Measurements from ENCODE around the gene GAS2L1.
A peak's percentile ranks its signal among the peaks of the same experiment; 100 is the strongest.

GAS2L1 gene

DNA sequence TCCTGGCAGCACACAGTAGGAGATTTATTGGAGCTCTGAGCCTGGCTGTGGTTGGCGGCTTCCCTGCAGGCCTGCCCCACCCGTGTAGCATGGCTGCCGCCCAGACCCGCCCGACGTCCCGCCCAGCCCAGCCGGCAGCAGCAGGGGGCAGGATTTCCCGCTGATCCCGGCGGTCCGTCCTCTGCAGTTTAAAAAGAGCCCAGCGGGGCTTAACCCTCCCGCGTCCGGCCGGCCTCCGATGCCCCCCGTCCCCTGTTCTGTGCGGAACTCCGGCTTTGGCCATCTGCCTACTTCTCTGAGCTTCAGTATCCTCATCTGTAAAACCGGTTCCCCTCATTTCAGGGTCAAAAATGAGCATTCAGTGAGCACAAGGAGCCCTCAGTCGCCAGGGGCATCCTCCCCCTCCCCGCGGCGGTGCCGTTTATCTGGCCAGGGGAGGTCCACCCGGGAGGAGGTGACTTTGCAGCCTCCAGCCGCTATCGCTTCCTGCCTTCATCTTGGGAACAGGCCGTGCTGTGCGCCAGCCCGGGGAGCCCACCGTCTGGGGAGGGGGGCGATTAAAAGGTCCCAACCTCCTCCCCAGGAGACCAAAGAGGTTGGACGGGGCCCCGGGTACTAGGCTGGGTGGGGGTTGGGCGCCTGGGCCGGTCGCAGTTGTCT is at the start of gene GAS2L1:
TSS of gene GAS2L1 (plus strand) at position 476 of the 660 bp plus-strand sequence. CDS start 1,456 bp downstream, outside the sequence.
- TF ChIP-seq GATA3 (IDR thresholded peaks at IDR 0.05; ENCODE audit: low read depth, low read length) (no peak), GATA2 (IDR thresholded peaks at IDR 0.05; ENCODE audit: low read depth, low read length) (no peak)

DNA sequence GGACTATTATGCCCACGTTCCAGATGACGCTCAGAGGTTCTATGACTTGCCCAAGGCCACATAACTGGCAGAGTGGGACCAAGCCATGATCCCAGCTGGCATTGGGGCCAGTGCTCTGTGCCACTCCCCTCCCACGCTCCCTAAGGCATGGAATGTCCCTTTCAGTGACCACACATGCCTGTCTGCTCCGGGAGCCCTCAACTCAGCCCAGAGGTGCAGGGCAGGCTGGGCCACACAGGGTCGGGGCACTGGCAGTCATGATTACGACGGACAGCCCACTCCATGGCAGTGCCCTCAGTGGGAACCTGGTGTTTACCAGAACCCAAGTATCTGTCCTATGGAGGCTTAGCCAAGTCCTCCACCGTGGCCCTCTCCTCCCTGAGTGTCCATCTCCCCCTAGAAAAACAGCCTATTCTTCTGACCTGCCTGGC is 48.7 kb upstream of the GAS2L1 start:
- TF ChIP-seq GATA3 (IDR thresholded peaks at IDR 0.05; ENCODE audit: low read depth, low read length), result no peak
- TF ChIP-seq GATA2 (IDR thresholded peaks at IDR 0.05; ENCODE audit: low read depth, low read length), result no peak

DNA sequence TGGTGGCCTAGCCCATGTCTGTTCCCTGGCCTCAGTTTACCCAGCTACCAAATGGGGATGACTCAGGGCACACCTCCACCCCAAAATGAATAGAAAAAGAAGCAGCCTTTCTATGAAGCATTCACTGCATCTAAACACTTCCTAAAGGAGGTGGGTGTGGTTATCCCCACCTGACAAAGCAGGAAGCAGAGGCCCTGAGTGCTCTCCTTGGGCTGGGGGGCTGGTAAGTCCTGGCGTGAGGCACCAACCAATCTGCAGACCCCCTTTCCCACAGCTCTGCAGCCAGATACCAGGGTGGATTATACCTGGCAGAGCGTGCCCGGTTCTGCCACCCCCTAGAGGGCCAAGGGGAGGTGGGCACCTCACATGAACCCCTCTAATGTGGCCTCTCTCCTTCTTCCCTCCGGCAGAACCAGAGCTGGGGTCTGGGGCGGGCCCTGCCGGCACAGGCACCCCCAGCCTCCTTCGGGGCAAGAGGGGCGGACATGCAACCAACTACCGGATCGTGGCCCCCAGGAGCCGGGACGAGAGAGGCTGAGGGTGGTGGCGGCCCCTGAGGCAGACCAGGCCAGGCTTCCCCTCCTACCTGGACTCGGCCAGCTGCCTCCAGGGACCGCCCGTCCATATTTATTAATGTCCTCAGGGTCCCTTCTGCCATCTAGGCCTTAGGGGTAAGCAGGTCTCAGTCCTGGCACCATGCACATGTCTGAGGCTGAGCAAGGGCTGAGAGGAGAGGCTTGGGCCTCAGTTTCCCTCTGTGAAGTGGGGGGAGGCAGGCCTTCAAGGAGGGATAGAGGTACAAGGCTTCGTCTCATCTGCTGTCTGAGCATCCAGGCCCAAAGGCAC is 47.8 kb upstream of the GAS2L1 start:
- TF ChIP-seq GATA3 (IDR thresholded peaks at IDR 0.05; ENCODE audit: low read depth, low read length), result no peak
- no peak for TF ChIP-seq GATA2 (IDR thresholded peaks at IDR 0.05; ENCODE audit: low read depth, low read length)

DNA sequence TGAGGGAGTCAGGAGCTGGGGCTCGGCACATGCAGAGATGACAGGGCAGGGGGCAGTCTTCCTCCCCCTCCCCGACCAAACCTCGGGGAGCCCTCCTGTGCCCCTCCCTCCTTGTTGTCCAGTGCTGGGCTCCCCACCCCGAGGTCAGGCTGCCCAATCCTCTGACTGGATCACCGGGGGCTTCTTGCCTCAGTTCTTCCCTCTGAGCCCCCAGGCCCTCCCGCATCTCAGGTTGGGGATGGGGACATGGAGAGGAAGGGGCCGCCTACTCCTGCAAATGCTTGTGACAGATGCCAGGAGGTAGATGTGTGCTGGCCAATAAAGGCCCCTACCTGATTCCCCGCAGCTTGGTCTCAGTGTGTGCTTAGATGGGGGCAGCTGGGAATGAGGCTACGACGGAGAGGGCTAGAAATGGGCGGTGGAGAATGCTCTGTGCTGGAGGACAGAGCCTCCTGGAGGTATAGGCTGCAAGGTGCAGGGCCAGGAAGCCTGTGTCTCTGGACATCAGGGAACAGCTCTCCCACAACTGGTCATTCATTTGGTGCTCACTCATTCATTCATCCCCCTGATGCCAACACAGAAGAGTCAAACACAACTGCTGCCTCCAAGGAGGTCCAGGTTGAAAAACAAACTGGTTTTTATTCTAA is 47.1 kb upstream of the GAS2L1 start:
- TF ChIP-seq GATA2 (IDR thresholded peaks at IDR 0.05; ENCODE audit: low read depth, low read length) (no peak), GATA3 (IDR thresholded peaks at IDR 0.05; ENCODE audit: low read depth, low read length) (no peak)

DNA sequence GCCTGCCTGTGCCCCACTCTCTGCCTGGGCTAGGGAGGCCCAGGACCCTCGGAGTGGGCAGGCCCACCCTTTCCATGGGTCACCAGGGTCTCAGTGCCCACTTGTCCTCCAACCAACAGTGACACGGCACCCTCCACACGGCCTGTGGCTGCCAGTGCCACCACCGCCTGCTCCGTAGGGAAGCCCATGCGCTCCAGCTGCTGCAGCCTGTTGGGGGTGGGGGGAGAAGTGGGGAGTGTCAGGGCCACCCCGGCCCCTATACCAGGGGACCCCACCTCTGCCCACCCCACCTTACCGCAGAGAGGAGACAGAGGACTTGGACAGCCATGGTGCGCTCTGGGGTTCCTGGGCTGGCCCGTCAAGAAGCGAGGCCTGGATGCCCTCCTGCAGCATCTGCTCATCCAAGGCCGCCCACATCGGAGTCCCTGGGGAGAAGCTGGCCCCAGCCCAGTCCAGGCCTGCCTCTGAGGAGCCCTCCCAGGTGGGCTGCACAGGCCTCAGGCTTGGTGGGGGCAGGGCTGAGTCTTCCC is 46.4 kb upstream of the GAS2L1 start:
- TF ChIP-seq GATA2 (IDR thresholded peaks at IDR 0.05; ENCODE audit: low read depth, low read length) (no peak), GATA3 (IDR thresholded peaks at IDR 0.05; ENCODE audit: low read depth, low read length) (no peak)

DNA sequence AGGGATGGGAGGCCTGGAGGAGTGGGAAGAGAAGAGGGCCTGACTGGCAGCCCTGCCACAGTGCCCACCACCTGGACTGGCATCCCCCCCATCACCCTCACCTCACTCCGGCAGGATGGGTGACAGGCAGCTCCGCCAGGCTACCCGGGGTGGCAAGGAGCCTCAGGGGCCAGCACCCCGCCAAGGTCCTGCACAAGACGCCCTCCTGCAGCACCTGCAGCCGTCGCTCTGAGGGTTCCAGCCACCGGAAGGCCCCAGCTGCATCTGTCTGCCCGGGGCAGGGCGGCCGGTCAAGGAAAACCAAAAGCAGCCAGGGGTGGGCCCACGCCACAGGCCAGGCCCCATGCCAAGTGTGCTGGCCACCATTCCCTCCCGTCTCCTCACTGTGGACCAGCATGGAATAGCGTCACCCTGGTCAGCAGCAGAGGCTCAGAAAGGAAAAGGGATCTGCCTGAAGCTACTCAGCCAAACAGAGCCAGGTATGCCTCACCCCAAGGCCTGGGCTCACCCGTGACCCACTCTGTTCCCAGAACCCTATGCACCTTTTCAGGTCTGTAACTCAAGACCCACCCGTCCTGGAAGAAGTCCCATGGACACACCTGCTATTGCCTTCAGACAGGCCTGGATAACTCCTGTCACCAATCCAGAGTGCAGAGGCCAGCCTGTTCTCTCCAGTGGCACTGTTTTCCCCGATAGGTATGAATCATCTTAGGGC is 45.7 kb upstream of the GAS2L1 start:
- TF ChIP-seq GATA3 (IDR thresholded peaks at IDR 0.05; ENCODE audit: low read depth, low read length) (no peak), GATA2 (IDR thresholded peaks at IDR 0.05; ENCODE audit: low read depth, low read length) (no peak)

DNA sequence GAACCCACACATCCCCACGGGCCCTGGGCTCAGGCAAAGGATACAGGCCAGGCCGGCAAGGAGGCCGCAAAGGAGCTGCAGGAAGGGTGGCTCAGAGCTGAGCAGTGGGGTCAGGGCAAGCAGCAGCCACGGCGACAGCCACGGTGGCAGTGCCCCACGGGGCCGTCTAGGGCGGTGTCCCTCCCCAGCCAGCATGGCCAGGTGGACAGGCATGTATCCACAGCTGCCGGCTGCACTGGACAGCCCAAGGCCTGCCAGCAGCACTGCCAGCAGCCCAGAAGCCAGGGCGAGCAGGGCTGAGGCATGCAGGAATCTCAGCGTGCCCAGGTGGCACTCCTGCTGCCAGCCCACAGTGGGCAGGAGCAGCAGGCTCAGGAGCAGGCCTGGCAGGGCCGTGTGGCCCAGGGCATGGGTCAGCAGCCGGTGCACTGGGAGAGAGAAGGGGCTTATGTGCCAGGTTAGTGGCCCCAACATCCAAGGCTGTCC is 42.6 kb upstream of the GAS2L1 start:
- TF ChIP-seq GATA2 (IDR thresholded peaks at IDR 0.05; ENCODE audit: low read depth, low read length) (no peak), GATA3 (IDR thresholded peaks at IDR 0.05; ENCODE audit: low read depth, low read length) (no peak)

DNA sequence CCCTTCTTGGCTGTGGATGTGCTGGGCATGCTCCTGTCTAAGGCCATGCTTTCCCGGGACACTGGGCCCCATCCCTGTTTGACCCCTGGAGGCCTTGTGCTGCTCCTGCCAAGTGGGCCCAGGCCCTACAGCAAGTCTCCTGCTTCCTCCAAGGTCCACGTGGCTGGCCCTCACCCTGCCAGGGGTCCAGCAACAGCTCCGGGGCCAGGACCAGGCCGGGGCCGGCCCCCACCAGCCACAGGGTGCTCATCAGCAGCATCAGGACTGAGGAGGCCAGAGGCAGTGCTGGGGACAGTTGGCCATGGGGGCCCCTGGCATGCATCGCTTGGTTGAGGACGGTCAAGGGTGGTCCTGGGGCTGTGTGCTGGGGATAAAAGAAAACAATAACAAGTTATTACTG is 41.1 kb upstream of the GAS2L1 start:
- TF ChIP-seq GATA3 (IDR thresholded peaks at IDR 0.05; ENCODE audit: low read depth, low read length), result no peak
- no peak for TF ChIP-seq GATA2 (IDR thresholded peaks at IDR 0.05; ENCODE audit: low read depth, low read length)

DNA sequence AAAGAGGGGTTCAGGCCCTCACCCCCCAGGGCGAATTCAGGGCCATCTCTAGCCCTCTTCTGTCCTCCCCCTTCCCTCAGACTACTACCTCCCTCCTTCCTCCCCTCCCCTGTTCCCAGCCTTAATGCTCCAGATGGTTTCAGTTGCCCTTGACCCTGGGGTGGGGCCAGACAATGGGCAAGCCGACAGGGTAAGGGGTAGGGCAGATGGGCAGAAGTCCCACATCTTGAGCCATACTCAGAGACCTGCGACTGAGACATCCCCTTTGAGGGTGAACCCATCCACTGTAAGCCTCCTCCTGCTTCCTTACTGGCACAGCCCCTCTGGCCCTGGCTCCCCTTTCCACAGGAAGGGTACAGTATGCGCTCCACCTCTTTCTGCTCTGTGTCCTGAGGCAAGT is 40.5 kb upstream of the GAS2L1 start:
- no peak for TF ChIP-seq GATA2 (IDR thresholded peaks at IDR 0.05; ENCODE audit: low read depth, low read length)
- TF ChIP-seq GATA3 (IDR thresholded peaks at IDR 0.05; ENCODE audit: low read depth, low read length), result no peak

DNA sequence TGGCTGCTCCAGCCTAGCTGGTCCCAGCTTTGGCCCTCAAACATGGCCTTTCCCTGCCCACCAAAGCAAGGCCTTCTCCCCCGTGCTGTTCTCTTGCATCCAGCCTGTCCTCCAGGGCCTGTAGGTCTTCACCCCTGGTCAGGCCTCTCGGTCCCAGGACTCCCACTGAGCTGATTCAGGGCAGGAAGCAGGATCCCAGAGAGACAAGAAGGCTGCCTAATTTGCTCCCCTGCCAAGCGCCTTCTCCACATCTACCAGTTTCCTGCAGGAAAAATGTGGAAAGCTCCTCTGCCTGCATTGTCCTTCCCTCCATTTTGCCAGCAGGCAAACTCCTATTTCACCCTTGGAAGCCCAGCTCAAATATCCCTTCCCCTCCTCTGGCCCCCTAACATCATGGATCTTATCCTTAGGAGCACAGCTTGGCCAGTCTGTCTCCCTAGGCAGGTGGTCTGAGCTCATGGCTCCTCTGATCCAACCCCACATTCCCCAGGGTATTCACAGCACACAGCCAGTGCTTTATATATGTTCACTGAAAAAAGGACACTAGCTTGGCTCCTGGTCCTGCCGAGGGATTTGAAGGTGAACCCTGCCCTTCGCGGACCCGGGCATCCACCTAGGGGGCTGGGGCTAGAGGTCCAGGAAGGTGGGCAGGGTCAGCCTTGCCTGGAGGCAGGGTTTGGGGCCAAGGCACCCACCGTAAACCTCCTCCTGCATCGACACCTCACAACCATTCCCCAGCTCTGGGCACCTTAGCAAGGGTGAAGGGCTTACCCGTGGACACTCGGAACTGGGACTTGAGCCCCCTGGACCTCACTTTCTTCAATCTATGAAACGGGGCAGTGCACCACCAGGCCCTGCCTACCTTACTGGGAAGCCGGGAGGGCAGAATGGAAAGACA is 39.6 kb upstream of the GAS2L1 start:
- TF ChIP-seq GATA2 (IDR thresholded peaks at IDR 0.05; ENCODE audit: low read depth, low read length) (no peak), GATA3 (IDR thresholded peaks at IDR 0.05; ENCODE audit: low read depth, low read length) (no peak)

DNA sequence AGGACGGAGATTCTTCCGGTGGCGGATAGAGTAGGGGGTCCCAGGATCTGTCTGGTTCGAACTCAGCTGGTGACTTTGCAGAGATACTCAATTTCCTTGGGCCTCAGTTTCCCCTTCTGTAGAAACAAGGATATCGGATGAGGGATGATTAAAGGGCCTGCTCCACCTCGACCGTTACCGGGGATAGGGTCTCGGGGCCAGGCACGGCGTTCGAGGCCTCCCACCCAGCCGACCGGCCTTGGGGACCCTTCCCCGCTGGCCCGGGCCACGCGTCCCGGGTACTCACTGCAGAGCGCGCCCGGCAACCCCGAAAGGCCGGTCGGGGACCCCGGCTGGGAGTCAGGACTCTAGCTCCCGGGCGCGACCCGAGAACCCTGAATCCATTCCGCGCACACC is 39.0 kb upstream of the GAS2L1 start:
- no peak for TF ChIP-seq GATA3 (IDR thresholded peaks at IDR 0.05; ENCODE audit: low read depth, low read length)

DNA sequence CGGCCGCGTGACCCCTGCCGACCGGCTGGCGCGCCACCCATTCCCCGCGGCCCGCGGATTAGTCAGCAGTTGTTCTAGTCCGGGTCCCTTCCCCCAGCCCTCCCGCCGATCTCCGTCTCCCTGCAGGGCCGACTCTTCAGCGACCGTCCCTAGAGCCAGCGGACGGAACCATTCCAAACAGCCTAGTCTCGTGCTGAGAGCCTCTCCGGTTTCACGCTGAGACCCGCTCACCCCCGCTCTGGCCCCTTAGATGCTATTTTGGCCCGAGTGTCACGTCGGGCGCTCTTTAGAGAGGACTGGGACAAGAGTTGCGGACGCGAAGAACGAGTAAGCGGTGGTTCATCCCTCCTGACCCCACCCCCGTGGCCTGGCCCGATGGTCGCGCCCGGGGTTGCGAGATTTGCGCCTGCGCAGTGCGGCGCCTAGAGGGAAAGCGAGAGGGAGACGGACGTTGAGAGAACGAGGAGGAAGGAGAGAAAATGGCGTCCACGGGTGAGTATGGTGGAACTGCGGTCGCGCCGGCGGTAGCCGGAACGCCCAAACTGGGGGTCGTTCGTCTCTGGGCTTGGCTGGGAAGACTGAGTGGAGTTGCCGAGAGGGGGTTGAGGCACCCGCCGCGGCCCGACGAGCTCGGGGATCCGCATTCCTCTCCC is 38.5 kb upstream of the GAS2L1 start, which contains the start of the genes EWSR1 and RHBDD3:
TSS of gene EWSR1 (plus strand) at position 411 of the 653 bp plus-strand sequence. CDS start at position 480, 69 bp downstream.
TSS of gene RHBDD3 (minus strand) at position 124 of the 653 bp plus-strand sequence. CDS start 2,355 bp downstream, outside the sequence.
- TF ChIP-seq GATA2 (IDR thresholded peaks at IDR 0.05; ENCODE audit: low read depth, low read length) (0 out of 2 replicates have a peak, but pooled peaks have one; percentile 5), GATA3 (IDR thresholded peaks at IDR 0.05; ENCODE audit: low read depth, low read length) (no peak)
